HUES6 (cell line): ENCODE data around the gene KRTAP1-5.

Experiments
- H3K27ac ChIP-seq: 2 replicates; pipeline ENCODE4 v1.7.0; 2013; ENCODE audit warnings: low read depth, mild to moderate bottlenecking, low read length, inconsistent platforms
- H3K27me3 ChIP-seq: 2 replicates; pipeline ENCODE4 v1.6.1; 2013; ENCODE audit warnings: low read length; ENCODE audit not compliant: control insufficient read depth, insufficient read depth
- H3K36me3 ChIP-seq: 2 replicates; pipeline ENCODE4 v1.6.1; 2013; ENCODE audit warnings: low read length; ENCODE audit not compliant: control insufficient read depth, insufficient read depth
- H3K4me1 ChIP-seq: 2 replicates; pipeline ENCODE4 v1.6.1; 2013; ENCODE audit warnings: low read length; ENCODE audit not compliant: control insufficient read depth, insufficient read depth
- H3K4me3 ChIP-seq: 2 replicates; pipeline ENCODE4 v1.5.1; 2013; ENCODE audit warnings: low read depth, low read length
- H3K9ac ChIP-seq: one replicate; pipeline ENCODE4 v1.6.1; 2013; ENCODE audit warnings: mild to moderate bottlenecking, low read length
- H3K9me3 ChIP-seq: 2 replicates; pipeline ENCODE4 v1.6.1; 2013; ENCODE audit warnings: low read depth, low read length; ENCODE audit not compliant: control insufficient read depth, insufficient read depth

The KRTAP1-5 gene

GRCh38 chr17:41016578-41017215 lies 10.3 kb downstream of the KRTAP1-5 start:
- H3K27ac ChIP-seq = no peak overlapping the region
- H3K4me1 ChIP-seq = no peaks in the 10 kb centered on the region
- H3K4me3 ChIP-seq = no peak overlapping the region
- no peaks in the 10 kb centered on the region for H3K27me3 ChIP-seq
- no peaks in the 10 kb centered on the region for H3K36me3 ChIP-seq
- H3K9ac ChIP-seq = no peak overlapping the region
- no peaks in the 10 kb centered on the region for H3K9me3 ChIP-seq

DNA sequence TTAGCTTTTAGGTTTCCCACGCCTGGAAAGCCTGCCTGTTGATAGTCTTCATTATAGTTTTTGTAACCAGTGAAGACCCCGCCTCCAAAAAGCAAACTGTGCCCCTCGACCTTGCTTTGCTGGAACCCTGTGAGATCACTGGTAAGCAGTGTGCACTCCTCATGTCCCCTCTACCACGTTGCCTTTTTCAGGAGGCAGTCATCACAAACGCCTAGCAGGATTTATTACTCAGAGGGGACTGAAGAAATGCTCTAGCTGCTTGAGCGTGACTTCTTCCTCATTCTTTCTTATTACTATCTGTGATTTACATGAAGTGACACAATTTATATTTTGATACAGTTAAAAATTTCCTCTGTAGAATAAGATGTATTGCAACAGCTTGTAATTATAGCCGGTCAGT lies 11.6 kb downstream of the KRTAP1-5 start:
- Histone ChIP-seq H3K27me3 (no peaks in the 10 kb centered on the region), H3K36me3 (no peaks in the 10 kb centered on the region), H3K9me3 (no peaks in the 10 kb centered on the region), H3K4me1 (no peaks in the 10 kb centered on the region), H3K9ac (no peak overlapping the region), H3K27ac (no peak overlapping the region), H3K4me3 (no peak overlapping the region)

DNA sequence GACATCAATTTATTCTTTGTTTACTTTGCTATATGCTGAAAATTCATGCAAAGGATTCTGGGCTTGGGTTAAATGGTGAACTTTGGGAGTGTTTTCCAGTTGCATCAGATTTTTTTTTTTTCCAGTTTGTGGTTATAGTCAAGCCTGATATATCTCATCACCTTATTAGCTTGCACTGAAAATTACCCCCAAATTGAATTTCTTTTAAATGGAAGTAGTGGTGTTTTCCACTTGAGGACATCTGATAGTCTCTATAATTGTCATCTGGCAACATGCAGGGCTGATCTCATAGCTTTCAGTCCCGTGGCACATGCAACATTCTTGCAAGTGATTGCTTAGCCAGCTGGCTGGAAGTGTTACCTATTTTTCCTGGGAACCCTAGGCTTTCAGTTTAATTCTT lies 13.4 kb downstream of the KRTAP1-5 start:
- no peak overlapping the region for H3K4me3 ChIP-seq
- no peak overlapping the region for H3K27ac ChIP-seq
- H3K4me1 ChIP-seq = peaks cover 15% of the 10 kb centered on the region
- H3K9ac ChIP-seq = no peak overlapping the region
- H3K27me3 ChIP-seq = no peaks in the 10 kb centered on the region
- H3K36me3 ChIP-seq = no peaks in the 10 kb centered on the region
- H3K9me3 ChIP-seq = no peaks in the 10 kb centered on the region

GRCh38 chr17:41013181-41013580 lies 13.8 kb downstream of the KRTAP1-5 start:
- no peaks in the 10 kb centered on the region for H3K36me3 ChIP-seq
- peaks cover 16% of the 10 kb centered on the region for H3K4me1 ChIP-seq
- no peaks in the 10 kb centered on the region for H3K9me3 ChIP-seq
- H3K4me3 ChIP-seq = no peak overlapping the region
- no peak overlapping the region for H3K27ac ChIP-seq
- H3K27me3 ChIP-seq = no peaks in the 10 kb centered on the region
- H3K9ac ChIP-seq = no peak overlapping the region

DNA sequence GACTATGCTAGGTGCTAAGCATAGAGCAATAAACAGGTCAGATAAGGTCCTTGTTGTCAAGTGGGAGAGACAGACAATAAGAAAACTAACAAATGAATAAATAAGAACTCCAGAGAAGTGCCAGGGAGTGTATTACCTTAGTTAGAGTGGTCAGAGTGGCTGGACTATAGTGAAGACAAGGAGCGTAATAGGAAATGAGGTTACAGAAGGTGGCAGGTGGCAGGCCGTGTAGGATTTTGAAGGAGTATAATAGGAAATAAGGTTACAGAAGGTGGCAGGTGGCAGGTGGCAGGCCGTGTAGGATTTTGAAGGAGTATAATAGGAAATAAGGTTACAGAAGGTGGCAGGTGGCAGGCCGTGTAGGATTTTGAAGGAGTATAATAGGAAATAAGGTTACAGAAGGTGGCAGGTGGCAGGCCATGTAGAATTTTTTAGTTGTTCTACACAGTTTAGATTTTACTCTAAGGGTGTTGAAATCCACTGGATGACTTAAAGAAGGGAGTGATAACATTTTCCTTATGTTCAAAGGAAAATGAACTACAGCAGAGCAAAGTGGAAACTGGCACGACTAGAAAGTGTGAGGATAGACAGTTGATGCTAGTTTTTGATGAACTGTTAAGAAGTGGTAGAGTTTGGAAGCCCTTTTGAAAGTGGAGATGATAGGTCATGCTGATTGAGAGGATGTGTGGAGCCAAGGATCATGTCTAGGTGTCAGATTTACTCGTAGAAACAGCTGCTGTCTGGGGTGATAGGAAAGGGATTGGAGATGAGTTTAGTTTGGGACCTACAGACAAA lies 14.5 kb downstream of the KRTAP1-5 start:
- Histone ChIP-seq H3K27me3 (no peaks in the 10 kb centered on the region), H3K4me3 (no peak overlapping the region), H3K4me1 (peaks cover 16% of the 10 kb centered on the region), H3K36me3 (no peaks in the 10 kb centered on the region), H3K9me3 (no peaks in the 10 kb centered on the region), H3K9ac (no peak overlapping the region), H3K27ac (no peak overlapping the region)

- Histone ChIP-seq H3K27ac (no peak overlapping the region), H3K9me3 (no peaks in the 10 kb centered on the region), H3K4me1 (peaks cover 16% of the 10 kb centered on the region), H3K27me3 (no peaks in the 10 kb centered on the region), H3K9ac (no peak overlapping the region), H3K4me3 (no peak overlapping the region), H3K36me3 (no peaks in the 10 kb centered on the region)
Observed at GRCh38 chr17:41010441-41010840, 16.6 kb downstream of the KRTAP1-5 start.

DNA sequence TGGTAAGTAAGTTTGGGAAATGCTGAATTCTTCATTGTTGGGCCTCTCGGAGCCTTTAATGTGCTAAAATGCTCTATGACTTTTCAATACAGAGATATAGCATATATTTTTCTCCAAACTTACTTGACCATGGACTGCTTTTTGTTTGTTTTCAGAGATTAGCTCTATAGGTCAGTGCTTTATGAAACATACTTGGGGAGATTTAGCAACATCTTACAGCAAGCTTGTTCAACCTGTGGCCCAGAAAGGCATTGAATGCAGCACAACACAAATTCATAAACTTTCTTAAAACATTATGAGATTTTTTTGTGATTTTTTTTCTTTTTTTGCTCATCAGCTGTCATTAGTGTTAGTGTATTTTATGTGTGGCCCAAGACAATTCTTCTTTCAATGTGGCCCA lies 17.1 kb downstream of the KRTAP1-5 start:
- no peaks in the 10 kb centered on the region for H3K9me3 ChIP-seq
- no peaks in the 10 kb centered on the region for H3K27me3 ChIP-seq
- peaks cover 16% of the 10 kb centered on the region for H3K4me1 ChIP-seq
- no peak overlapping the region for H3K9ac ChIP-seq
- H3K36me3 ChIP-seq = no peaks in the 10 kb centered on the region
- H3K27ac ChIP-seq = no peak overlapping the region
- no peak overlapping the region for H3K4me3 ChIP-seq

- Histone ChIP-seq H3K9me3 (no peaks in the 10 kb centered on the region), H3K9ac (no peak overlapping the region), H3K4me3 (no peak overlapping the region), H3K36me3 (no peaks in the 10 kb centered on the region), H3K27me3 (no peaks in the 10 kb centered on the region), H3K4me1 (peaks cover 16% of the 10 kb centered on the region), H3K27ac (no peak overlapping the region)
Observed at GRCh38 chr17:41009301-41009760, 17.7 kb downstream of the KRTAP1-5 start.

GRCh38 chr17:41008811-41009210 lies 18.2 kb downstream of the KRTAP1-5 start, which contains the start of gene KRTAP3-1:
TSS of gene KRTAP3-1 (minus strand) at chr17:41009128. CDS start at chr17:41009074, 54 bp downstream.
- no peaks in the 10 kb centered on the region for H3K27me3 ChIP-seq
- no peak within 1 kb of the TSS for H3K4me3 ChIP-seq
- peaks cover 16% of the 10 kb centered on the region for H3K4me1 ChIP-seq
- no peak within 1 kb of the TSS for H3K27ac ChIP-seq
- no peaks in the 10 kb centered on the region for H3K36me3 ChIP-seq
- no peaks in the 10 kb centered on the region for H3K9me3 ChIP-seq
- H3K9ac ChIP-seq = no peak within 1 kb of the TSS

DNA sequence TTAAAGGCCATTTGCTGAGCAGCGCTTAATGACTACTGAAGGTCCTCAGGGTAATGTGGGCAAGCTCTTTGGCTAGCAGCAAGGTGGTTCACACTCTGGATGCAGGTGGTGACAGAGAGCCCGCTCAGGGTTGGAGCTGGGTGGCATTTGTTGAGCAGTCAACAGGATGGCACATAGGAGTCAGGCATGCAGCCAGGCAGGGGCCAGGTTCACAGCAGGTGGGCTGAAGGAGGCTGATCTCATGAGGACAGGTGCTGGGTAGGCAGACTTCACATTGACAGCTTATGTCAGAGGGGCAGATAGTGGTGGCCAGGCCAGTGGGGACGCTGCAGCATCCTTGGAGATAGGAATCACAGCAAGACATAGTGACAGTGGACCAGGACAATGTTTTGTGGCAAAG lies 22.6 kb downstream of the KRTAP1-5 start:
- no peaks in the 10 kb centered on the region for H3K36me3 ChIP-seq
- no peak overlapping the region for H3K9ac ChIP-seq
- H3K27me3 ChIP-seq = no peaks in the 10 kb centered on the region
- no peak overlapping the region for H3K4me3 ChIP-seq
- no peaks in the 10 kb centered on the region for H3K9me3 ChIP-seq
- H3K27ac ChIP-seq = no peak overlapping the region
- H3K4me1 ChIP-seq = peaks cover 9% of the 10 kb centered on the region

GRCh38 chr17:41003926-41004325 lies 23.1 kb downstream of the KRTAP1-5 start:
- Histone ChIP-seq H3K36me3 (no peaks in the 10 kb centered on the region), H3K9me3 (no peaks in the 10 kb centered on the region), H3K4me1 (peaks cover 4% of the 10 kb centered on the region), H3K27ac (no peak overlapping the region), H3K9ac (no peak overlapping the region), H3K27me3 (no peaks in the 10 kb centered on the region), H3K4me3 (no peak overlapping the region)
